ENCODE results near the gene RIOX2.
"Not testable (repeated sequence)": the region's sequence is repeated elsewhere in the genome, so short reads cannot be mapped to it uniquely, and the experiment has no call there.

Gene RIOX2

DNA sequence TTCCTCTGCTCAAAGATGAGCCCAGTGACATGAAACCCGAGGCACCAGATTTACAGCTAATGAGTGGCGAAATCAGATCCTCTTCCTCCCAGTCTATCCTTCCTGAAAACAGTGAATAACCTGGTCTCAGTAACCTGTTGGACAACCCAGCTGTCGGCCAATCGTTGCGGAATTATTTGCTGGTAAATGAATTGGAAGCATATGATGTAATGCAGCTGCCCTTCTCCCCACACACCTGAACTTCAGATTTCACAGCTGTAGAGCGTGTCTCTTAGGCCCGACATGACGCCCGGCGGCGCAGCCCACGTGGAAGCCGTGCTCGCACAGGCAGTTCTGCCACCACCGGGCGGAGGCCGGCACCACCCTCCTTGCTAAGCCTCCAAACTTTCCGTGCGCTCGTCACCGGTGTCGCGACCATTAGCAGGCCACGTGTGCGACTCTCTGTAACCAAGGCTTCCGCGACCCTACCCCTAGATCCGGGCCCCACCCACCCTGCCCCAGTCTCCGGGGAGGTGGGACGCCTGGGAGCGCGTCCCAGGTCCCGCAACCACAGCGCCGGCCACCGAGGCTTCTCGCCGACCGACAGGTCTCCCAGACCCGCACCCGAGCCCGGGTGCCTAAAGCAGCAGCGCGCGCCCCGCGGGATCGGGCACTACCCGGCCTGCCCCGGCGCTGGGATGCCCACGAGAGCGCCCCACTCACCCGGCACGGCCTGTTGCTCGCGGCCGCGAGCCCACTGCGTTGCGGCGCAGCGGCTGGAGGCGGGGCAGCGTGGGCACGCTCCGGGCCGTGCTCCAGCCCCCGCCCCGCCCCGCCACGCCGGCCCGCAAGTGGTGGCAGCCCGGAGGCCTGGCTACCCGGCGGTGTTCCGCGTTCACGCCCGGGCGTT lies at the start of gene RIOX2:
Gene RIOX2 (minus strand): TSS at position 753 of the 889 bp plus-strand sequence. CDS start 4,838 bp downstream, outside the sequence.
- DNase-seq: peak; percentile 81

DNA sequence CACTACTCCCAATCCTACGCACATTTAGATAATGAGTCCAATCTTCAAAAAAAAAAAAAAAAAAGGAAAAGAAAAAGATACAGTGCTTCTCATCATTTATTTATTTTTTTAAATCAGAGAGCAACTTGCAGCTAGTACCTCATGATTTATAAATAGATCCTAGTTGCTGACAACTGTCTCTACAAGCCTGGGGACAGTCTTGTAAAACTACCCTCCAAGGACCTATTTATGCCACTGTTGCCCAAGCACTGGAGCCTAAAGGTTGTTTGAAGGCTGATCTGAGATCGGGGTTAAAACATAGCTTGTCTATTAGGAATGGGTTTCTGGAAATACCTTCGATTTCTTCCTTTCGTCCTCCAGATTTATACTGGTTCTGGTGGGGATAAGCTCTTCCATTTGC lies 48.2 kb upstream of the RIOX2 start:
- no peak for DNase-seq

DNA sequence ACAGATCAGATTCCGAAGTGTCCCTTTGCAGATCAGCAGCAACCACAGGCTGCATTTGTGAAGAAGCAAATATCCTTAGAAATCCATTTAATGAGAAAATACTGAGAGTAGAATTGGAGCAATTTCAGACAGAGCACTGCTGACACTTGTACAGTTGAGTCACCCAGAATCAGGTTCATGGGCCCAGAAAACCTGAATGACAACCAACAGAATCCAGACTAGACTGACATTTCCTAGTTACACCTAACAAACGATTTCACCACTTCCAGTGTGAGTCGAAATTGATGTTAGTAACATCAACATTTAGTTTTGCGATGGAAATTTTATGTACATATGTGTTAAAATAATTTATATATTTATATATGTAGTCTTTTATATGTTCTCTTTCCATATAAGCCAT lies 46.1 kb upstream of the RIOX2 start:
- no peak for DNase-seq

DNA sequence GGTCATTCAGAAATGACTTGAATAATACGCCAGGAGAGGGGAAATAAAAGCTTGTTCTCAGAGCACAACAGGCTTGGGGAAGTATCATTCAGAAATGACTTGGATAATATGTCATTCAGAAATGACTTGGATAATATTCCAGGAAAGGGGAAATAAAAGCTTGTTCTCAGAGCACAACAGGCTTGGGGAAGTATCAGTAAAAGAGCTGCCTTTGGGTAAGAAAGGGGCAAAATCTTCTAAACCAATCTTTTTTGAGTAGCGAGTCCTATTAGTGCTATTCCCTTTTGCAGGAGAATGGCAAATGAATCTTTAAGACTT lies 42.0 kb upstream of the RIOX2 start:
- DNase-seq: no peak

DNA sequence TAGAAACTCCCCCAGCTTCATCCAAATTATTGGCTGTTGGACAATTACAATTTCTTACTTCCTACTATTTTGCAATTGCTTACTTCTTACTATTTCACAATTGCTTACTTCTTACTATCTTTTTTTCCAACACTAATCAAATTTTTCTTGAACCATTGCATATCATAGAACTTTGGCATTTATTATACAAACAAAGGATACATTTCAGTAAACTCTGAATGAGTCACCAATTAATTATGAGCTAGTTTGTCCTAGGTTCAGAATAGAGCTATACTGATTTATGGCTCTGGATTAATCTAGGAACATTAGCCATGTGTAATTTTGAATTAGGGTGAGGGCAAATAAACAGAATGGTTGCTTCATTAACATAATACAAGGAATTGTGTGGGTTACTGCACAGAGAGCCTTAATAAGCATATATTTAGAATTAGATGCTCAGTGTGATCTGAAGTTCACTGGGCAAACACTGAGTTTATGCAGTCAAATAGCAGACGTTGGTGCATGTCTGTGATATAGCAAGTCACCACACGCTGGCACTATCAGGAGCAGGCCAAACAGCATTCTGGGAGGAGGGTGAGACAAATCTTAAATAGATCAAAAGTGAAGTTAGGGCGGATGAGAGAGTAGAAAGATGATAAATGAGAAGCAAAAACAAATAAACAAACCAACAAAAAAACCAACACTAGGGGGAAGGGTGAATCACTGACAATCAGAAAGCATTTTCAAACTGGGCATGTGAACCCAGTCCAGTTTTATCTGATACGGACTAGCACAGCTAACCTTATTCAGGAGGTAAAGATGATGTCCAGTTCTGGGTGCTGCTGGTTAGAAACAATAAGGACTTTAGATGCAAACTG lies 41.4 kb upstream of the RIOX2 start:
- DNase-seq: no peak

DNA sequence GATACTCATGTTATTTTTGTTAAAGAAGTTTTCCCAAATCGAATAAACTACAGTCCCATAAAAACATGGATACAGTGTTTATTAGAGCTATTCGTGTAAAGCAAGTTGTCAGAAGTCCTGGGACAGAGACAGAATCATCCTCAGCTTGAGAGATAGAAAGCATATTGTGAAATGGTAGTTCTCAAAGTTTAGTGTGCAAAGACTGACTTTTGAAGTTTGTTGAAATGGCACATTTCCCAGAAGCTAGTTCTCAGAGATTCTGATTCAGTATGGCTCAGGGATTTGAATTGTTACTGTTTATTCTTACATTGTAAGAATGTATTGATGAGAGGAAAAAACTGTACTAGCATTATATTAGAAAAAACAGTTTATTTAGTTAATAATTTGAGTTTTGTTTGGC lies 40.7 kb upstream of the RIOX2 start:
- no peak for DNase-seq

DNA sequence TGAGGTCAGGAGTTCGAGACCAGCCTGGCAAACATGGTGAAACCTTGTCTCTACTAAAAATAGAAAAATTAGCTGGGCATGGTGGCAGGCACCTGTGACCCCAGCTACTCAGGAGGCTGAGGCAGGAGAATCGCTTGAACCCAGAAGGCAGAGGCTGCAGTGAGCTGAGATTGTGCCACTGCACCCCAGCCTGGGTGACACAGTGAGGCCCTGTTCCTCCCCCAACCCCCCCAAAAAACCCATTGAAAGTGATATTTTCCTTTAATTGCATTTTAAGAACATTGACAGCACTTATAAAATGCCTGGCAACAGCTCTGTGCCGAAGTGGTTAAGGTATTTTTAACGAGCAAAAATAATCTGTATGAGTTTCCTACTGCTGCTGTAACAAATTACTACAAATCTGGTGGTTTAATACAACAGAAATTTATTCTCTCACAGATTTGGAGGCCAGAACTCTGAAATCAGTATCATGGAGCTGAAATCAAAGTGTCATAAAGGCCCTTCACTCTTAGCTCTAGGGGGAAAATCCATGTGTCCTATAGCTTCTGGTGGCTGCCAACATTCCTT lies 38.7 kb upstream of the RIOX2 start:
- not testable (repeated sequence) for DNase-seq

DNA sequence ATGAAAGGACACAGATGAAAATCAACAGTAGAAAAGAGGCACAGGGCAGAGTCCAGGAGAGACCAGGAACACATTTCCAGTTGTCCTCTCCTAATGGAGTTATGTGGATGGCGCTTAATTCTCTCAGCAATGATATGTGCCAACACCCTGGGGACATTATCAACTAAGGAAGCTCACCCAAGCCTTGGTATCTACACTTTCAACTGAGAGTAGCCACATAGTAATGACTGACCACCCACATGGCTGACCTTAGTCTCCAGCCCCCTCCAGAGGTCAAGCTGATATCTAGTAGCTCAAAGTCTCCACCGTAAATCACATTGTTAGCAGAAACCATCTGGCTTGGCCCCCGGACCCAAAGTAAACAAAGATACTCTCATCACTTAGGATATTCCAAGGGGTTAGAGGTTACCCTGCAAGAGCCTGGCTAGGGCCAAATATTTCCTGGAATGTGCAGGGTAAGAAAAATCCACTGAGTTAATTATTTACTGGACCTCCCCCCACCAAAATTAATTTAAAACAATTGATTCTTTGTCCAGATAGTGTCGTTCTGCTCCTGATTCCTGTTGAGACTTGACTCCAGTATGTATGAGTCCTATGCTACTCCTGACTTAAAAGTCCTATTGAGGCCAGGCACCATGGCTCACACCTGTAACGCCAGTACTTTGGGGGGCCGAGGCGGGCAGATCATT lies 38.1 kb upstream of the RIOX2 start:
- DNase-seq: no peak

DNA sequence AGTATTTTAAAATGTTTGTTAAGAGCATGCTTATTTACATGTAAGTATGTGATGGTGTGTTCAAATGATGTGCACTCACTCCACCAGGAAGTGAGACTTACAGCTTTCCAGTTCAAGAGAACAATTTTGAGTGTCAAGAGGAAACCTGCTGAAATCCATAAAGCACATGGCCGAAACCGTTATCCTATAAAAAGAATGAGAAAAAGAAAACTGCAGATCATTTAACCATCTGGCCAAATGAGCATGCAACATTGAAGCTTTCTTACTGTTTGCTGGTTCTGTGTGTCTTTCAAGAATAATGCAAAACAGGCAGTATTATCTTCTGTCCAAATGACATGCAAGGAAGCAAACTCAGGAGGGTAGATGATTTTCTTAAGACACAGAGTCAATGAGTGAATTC lies 36.6 kb upstream of the RIOX2 start:
- no peak for DNase-seq

DNA sequence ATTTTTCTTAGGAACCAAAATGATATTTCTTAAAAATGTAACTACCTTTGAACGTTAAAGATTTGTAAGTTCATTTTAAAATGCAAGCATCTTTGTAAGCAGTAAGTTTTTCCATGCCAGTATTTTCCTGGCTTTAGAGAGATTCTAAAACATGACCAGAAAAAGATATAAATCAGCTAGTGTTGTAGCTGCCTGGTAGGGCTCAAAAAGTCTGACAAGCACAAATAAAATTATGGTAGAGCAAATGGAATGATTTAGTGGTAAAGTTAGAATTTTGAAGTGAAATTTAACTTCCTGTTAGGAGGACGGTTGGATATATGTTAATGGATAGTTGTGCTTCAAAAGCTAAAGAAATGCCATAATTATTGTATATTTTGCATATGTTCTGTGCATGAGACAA lies 33.2 kb upstream of the RIOX2 start:
- no peak for DNase-seq

DNA sequence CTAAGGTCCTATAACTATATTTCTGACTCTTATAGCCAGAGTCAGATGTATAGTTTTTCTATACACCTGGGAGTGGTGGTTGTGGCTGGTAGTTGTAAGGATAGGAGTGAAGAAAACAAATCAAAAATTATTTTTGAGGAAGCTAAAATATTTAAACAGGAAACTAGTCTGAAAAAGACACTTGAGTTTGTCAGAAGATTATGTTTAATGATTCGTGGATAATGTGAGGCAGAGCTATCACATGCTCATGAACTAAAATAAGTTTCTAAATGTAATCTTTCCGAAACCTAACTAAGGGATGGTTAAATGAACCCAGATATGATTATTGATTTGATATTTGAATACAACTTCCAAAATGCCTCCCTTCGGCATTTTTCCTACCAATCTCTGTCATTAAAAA lies 32.5 kb upstream of the RIOX2 start:
- DNase-seq: no peak

DNA sequence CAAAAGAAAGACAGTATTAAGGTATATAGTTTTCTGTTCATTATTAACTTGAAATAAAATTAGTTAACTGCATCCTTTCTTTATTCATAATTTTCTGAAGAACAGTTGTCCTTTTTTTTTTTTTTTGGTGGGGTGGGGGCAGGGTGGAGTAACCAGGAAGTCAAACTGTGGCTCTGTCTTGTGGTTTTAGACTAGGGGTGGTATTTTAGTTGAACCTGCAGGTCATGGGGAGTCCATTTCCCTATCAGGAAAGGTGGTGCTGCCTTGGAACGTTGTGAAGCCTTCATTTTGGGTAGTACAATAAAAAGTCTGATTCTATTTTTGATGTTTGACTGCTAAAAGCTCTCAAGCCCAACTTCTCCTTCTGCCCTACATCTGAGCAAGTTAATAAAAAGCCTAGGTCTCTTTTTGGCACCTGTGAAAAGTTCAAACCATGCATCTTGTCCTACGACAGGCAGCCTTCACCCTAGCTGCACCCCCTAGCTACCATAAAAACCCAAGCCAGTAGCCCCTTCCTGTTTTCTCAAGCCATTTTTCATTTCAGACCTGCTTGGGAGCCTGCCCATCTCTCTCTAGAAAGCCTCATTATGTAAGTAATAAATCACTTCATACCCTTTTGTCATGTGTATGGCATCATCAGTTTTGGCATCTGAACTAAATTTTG lies 31.2 kb upstream of the RIOX2 start:
- DNase-seq: no peak

DNA sequence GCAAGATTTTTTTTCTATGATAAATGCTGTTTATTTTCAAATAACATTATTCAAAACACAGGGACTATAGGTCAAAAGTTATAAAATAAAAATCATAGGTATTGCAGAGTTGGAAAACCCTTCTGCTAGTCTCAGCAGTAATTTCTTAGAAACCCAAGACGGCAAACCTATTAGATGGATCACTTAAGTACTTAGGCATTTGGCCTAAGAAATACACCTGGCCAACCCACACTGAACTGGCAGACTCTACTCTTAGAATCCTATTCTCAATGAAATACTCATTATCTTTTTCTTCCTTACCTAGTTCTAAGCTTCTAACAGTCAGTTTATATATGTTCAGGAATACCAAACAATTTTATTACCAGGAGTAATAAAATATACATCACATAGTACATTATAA lies 30.5 kb upstream of the RIOX2 start:
- no peak for DNase-seq

DNA sequence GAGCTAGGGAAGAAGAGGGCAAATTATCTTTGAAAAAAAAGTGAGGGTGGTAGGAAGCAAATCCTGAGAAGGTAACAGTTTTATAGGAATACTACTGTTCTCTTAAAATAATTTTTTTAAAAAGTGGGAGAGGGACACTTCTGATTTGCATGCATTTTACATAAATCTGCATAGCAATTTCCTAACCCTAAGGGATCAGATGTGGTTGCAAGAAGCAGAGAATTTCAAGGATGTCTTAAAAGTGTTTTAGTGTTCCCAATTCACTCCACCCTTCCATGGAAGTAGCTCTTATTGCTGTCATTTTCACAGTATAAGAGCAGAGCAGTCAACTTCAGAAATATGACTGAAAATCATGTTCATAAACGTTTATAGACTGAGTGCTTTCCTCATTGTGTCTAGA lies 27.8 kb upstream of the RIOX2 start:
- DNase-seq: no peak

DNA sequence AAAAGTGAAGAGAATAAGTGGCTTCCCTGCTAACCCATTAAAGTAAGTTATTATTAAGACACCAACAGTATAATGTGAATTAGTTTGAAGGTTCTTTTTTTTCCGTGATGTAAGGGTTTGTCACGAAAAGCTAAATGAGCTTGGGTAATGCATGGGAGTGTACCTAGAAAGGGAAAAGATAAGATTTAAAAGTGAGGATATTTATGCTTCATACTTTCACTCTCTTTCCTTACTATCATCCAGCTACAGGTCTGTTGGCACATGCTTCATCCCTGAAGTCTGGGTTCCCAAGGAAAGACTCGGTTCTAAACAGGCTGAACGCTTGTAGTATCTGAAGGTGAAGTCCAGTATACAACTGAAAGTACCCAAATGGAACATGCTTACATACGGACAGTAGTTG lies 26.9 kb upstream of the RIOX2 start:
- DNase-seq: no peak

DNA sequence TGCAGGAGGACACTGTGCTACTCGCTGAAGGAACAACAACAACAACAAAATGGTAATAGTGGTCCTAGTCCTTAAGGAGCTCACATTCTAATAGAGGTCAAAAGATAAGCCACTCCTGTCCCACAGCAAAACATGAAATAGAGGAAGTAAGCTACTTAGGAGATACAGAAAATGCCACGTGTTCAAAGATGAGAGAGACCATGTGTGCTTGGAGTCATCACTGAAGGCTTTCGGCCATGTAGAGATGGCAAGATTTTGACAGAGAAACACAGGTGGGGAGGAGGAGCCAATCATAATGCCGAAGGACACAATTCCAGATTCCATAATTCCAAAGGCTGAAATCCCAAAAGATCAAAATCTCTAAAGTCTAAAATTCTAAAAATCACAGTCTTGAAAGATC lies 24.8 kb upstream of the RIOX2 start:
- no peak for DNase-seq

DNA sequence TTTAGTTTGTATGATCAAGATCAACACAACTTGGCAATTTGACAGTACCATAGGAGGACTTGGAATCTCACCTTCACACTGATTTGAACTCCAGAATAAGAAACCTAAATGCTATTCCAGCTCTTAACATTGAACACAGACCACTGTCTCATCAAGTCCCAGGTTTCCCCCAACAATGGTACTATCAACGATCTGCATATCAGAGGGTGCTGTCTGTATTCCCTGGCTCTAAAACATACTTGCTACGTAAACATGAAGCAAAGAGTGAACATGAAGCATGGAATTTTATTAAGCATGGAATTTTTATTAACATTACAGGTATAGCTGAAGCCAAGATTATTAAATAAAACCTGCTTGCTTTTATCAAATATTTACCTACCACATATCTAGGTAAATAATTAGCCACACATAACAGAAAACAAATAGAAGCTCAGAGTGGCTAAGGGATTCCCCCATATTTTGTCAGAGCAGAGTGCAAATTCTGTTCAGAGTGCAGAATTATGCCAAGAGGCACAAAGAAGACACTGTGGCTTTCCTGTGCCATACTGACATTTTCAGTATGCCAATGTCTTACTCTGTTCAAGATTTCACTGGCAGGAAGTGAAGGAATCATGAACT lies 22.2 kb upstream of the RIOX2 start:
- DNase-seq: no peak

DNA sequence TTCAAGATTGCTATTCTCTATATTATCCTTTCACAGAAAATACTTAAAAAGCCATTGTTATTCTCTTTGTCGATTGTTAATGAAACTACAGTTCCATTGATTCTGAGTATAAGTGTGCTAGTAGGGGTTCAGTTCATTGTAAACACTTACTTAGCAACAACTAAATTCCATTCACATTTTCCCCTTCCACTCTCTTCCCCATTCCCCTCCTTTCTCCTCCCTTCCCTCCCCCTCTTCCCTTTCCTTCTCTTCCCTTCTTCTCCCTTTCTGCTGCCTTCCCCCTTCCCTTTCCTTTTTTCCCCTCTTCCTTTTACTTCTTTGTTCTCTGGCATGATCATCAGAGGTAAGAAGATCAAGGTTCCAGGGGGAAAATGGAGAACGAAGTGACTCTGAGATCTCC lies 21.3 kb upstream of the RIOX2 start:
- DNase-seq: no peak

DNA sequence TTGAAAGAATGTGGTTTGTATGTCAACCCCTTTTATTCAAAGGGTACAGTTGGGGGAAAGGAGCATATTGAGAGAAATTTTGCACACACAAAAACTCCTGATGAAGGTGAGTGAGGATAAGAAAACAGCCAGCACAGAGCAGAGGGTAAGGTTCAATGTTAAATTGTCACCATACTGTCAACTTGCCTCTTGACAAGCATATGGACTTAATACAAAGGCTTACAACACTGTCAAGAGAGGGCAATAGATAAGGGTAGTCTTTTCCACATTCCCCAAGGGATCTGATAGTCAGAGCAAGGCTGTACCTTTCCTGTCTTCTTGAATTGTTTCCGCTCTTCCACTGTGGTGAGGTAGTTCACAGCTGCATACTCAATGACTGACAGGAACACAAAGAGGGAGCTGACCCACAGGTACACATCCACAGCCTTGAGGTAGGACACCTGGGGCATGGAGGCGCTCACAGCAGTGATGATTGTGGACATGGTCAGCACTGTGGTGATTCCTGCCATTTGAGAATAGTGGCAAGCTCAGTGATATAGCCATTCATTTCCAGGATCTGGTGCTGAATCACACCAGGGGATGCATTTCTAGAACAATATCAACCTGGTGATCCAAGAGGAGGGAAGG lies 20.4 kb upstream of the RIOX2 start:
- DNase-seq: no peak

DNA sequence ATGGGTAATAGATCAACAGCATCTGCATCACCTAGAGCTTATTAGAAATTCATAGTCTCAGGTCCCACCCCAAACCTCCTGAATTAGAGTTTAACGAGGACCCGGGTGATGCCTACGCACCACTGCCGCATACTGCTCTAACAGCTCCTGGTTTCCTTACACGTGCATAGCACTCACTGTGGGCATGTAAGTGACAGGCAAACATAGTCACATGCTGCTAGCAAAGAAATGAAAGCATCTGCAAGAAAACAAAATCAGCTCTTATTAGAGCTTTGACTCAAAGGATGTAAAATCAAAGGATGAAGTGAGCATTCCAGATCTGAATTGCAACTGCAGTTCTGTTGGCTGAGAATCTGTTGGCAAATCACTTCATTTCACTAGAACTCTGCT lies 19.1 kb upstream of the RIOX2 start:
- DNase-seq: no peak

DNA sequence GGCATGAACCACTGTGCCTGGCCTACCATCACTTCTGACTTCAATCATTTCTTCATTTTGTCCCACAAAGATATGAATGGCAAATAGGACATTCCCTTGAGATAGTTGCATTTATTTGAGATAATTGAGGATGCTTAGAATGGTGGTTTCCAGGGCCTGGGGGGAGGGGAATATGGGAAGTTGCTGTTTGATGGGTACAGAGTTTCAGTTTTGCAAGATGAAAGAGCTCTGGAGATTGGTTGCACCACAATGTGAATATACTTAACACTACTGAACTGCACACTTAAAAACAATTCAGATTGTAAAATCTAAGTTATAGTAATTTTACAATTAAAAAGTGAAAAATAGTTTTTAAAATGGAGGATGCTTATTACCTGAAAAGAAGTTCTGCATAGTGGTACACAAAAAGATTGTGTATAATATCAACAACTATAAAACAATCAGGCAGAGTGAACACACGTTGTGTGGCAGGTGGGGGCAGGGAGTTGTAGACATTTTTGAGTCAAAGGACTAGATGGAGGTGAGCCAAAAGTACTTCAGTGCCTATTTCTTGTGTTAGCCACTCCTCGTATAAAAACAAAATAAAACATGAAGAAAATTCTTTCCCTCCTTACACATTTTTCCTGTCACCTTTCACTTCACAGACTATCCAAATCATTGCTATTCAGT lies 18.5 kb upstream of the RIOX2 start:
- DNase-seq: no peak
